Stimulated activated CD4-positive, alpha-beta T cell treated with anti-CD3 and anti-CD28 coated beads, Interleukin-12 subunit alpha, Interleukin-12 subunit beta, amount 100 ng/mL, for 24 hours (primary cell): ENCODE results near the gene MEIOC.
A peak's percentile ranks its signal among the peaks of the same experiment; 100 is the strongest.
"Not testable (repeated sequence)": the region's sequence is repeated elsewhere in the genome, so short reads cannot be mapped to it uniquely, and the experiment has no call there.

ENCODE experiments used
- DNase-seq, 2 experiments: peaks; one replicate each; pipeline ENCODE4 v3.0.0-alpha.2; 2020; ENCODE audit warnings: low read depth in 2 of 2

Gene MEIOC

GRCh38 chr17:44647736-44648135 lies 8.5 kb upstream of the MEIOC start:
- DNase-seq: no peak

DNA sequence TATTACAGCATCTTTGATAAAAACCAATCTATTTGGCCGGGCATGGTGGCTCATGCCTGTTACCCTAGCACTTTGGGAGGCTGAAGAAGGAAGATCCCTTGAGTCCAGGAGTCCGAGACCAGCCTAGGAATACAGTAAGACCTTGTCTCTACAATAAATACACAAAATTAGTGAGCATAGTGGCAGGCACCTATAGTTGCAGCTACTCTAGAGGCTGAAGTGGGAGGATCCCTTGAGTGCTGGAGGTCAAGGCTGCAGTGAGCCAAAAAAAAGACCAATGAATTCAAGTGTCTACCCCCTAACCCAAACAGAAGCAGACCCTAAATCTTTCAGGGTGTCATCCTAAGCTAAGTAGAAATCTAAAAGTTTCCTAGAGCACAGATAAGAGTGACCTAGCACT lies 7.3 kb upstream of the MEIOC start:
- DNase-seq: no peak

- DNase-seq: no peak
Observed at GRCh38 chr17:44651228-44651627, 5.0 kb upstream of the MEIOC start.

- no peak for DNase-seq
Observed at GRCh38 chr17:44652727-44653126, 3.5 kb upstream of the MEIOC start.

DNA sequence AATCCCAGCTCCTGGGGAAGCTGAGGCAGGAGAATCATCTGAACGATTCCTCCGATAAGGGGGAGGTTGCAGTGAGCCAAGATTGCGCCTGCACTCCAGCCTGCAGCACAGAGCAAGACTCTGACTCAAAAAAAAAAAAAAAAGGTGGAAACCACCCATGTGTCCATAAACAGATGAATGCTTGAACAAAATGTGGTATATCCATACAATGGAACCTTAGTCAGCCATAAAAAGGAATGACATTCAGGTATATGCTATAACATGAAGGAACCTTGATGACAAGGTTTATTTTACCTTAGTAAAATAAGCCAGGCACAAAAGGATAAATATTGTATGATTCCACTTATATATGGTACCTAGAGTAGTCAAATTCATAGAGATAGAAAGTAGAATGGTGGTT lies 2.9 kb upstream of the MEIOC start:
- no peak for DNase-seq

GRCh38 chr17:44653954-44654353 lies 2.3 kb upstream of the MEIOC start:
- no peak for DNase-seq

- no peak for DNase-seq
Observed at GRCh38 chr17:44661835-44662234, 5.6 kb downstream of the MEIOC start.

GRCh38 chr17:44663095-44663494 lies 6.8 kb downstream of the MEIOC start:
- no peak for DNase-seq

GRCh38 chr17:44664867-44665266 lies 8.6 kb downstream of the MEIOC start:
- no peak for DNase-seq

- no peak for DNase-seq
Observed at GRCh38 chr17:44666006-44666405, 9.7 kb downstream of the MEIOC start.

DNA sequence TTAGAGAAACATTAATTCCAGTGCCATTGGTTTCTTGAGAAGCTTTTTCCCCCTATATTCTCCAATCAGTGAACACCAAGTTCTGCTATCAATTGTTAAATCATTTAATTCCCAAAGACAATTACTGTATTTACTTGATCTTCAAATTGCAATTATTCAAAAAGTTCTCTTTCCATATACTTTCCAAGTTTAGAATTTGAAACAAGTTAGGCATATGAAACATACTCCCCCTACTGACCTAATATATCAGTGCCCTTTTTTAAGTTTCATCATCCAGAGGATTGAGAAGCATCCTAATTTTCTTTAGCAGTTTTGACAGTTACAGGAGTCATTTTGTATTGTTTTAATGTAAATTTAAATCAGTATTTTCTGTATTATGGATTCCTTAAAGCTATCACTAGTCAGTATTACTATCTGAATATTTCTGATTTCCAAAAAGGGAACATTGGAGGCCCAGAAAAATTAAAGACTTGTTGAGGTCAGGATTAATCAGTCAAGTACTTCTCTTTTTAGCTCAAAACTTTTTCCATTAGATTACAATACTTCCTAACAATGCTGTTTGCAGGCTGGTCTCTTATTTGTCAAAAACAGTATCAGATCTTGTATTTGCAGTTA lies 16.3 kb downstream of the MEIOC start:
- no peak for DNase-seq

- DNase-seq: no peak
Observed at GRCh38 chr17:44673893-44674292, 17.6 kb downstream of the MEIOC start.

DNA sequence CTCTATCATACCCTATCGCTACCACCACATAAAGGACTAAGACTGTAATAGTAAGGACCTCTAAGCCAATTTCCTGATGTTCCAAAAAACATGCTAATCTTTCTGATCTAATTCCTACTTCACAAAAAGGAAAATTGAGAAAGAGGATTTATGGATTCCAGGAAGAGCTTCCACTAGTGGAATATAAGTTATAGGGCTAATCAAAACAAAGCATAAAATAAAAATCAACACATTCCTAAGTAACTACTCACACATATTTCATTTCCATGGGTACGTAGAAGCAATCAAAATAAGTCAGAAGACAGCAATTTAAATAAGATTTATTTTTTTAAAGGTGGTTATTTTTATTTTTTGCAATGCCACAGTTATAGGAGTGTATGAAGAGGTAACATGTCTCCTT lies 20.9 kb downstream of the MEIOC start:
- no peak for DNase-seq

GRCh38 chr17:44683303-44683702 lies 27.0 kb downstream of the MEIOC start:
- DNase-seq: not testable (repeated sequence)

GRCh38 chr17:44687756-44688155 lies 31.5 kb downstream of the MEIOC start:
- DNase-seq: no peak

DNA sequence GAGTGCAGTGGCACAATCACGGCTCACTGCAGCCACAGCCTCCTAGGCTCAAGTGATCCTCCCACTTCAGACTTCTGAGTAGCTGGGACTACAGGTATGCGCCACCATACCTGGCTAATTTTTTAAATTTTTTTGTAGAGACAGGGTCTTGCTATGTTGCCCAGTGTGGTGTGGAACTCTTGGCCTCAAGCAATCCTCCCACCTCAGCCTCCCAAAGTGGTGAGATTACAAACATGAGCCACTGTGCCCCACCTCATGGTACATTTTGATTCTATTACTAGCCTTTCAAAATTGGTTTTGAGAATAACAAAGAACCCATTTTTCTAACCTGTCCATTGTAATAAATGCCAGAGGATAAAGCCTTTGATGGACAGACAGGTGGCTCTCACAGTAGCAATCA lies 31.9 kb downstream of the MEIOC start:
- DNase-seq: no peak

- no peak for DNase-seq
Observed at GRCh38 chr17:44688675-44689476, 32.6 kb downstream of the MEIOC start.

DNA sequence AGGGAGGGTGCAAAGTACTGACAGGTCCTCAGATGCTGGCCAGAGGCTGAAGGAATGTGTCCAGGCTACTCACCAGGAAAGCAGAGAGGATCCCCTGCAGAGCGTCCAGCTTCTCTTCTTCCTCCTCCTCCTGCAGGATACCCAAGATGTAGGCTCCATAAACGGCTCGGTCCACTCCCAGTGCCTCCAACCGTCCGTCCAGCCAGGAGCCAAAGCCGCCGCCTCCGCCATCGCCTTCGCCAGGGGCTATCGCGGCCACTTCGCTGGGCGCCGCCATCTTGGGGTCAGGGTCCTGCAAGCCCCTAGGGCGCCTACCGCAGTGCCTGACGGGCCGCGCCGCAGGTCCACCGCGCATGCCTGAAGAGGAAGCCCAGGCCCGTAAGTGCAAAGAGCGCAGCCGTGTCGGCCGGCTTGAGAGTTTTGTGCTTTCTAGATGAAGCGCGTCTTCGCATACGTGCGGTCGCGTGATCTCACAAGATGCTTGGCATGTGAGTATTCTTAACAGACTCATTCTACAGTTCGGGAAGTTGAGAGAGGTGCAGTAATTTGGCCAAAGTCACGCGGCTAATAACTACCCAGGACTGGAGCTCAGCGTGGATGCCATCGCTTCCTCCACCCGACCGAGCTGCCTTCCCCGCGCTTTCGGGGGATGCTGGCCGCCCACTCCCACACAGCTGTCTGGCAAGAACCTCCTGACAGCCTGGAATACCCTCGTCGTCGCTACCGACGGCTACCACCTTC lies 33.4 kb downstream of the MEIOC start, which contains the start of gene CCDC43:
TSS of gene CCDC43 (minus strand) at position 300 of the 741 bp plus-strand sequence. CDS start at position 277, 23 bp downstream.
- peak; percentile 83 to 90 for DNase-seq

GRCh38 chr17:44690746-44691306 lies 34.6 kb downstream of the MEIOC start:
- not testable (repeated sequence) for DNase-seq

DNA sequence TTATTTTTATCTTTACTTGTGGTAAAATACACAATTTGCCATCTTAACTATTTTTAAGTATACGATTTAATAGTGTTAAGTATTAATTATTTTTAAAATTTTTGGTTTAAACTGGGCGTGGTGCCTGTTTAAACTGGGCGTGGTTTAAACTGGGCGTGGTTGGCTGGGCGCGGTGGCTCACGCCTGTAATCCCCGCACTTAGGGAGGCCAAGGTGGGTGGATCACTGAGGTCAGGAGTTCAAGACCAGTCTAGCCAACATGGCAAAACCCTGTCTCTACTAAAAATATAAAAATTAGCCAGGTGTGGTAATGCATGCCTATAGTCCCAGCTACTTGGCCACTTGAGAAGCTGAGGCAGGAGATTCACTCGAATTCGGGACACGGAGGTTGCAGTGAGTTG lies 37.3 kb downstream of the MEIOC start:
- no peak for DNase-seq

- DNase-seq: not testable (repeated sequence)
Observed at GRCh38 chr17:44700288-44700687, 44.0 kb downstream of the MEIOC start.

- DNase-seq: no peak
Observed at GRCh38 chr17:44707755-44708400, 51.6 kb downstream of the MEIOC start.
